Gastrocnemius medialis (tissue), 4 donors: ENCODE measurements around the gene RARA. TPM values are rescaled to one million over a fixed set of nuclear protein-coding genes. Genes with fewer than 3 reads are reported as not detected.

Source experiments
- ATAC-seq, 2 donors: fragments of 150-250 bp; one replicate each; pipeline ENCODE4 v1.9.1; 2016
- DNase-seq, 2 donors: peaks; one replicate each; pipeline ENCODE4 v3.0.0-alpha.2; 2019
- H3K27ac ChIP-seq, 4 donors: fragments of 200-600 bp; sonication (generic); 1 replicate in 1 of 4; 2 replicates in 3 of 4; pipeline ENCODE4 v1.5.1; 2016 to 2018; ENCODE audit warnings: mild to moderate bottlenecking in 2 of 4, moderate library complexity in 1 of 4
- H3K27me3 ChIP-seq, 3 donors: fragments of 200-600 bp; sonication (generic) in 2 of 3; 1 replicate in 1 of 3; 2 replicates in 2 of 3; pipeline versions ENCODE4 v1.5.1 to v1.6.0; 2016 to 2019; ENCODE audit warnings: mild to moderate bottlenecking in 1 of 3, moderate library complexity in 1 of 3
- H3K36me3 ChIP-seq, 2 donors: fragments of 200-600 bp; sonication (generic) in 1 of 2; one replicate each; pipeline ENCODE4 v1.5.1; 2017 to 2018
- H3K4me1 ChIP-seq, 2 donors: fragments of 200-600 bp; sonication (generic) in 1 of 2; one replicate each; pipeline ENCODE4 v1.5.1; 2016 to 2017; ENCODE audit warnings: mild to moderate bottlenecking in 2 of 2
- H3K4me3 ChIP-seq, 4 donors: fragments of 200-600 bp; sonication (generic) in 3 of 4; 1 replicate in 1 of 4; 2 replicates in 3 of 4; pipeline ENCODE4 v1.5.1; 2016 to 2019; ENCODE audit warnings: mild to moderate bottlenecking in 2 of 4
- H3K9me3 ChIP-seq, 3 donors: fragments of 200-600 bp; sonication (generic) in 2 of 3; 1 replicate in 1 of 3; 2 replicates in 2 of 3; pipeline ENCODE4 v1.5.1; 2016 to 2019
- POLR2A ChIP-seq, 2 donors: fragments of 450-650 bp; IDR thresholded peaks; one replicate each; pipeline ENCODE4 v1.6.1; 2017; ENCODE audit warnings: antibody characterized with exemption in 2 of 2, mild to moderate bottlenecking in 2 of 2, moderate library complexity in 2 of 2
- in situ Hi-C, 4 donors: fragments of 200-750 bp; cut with MboI; loops; one replicate each; pipeline versions ENCODE4 v1.15.0 to v1.8.0; 2017; ENCODE audit warnings: low sequenced_read_pairs in 4 of 4
- intact Hi-C: fragments of 100-400 bp; cut with DNase I; formaldehyde crosslinking; loops from one replicate; pipeline ENCODE4 v1.15.1; 2023; ENCODE audit warnings: low total_unique reads
- total RNA-seq, 4 donors: library from RNA; depleted of rRNA; stranded (reverse); fragments of >200 nt; gene quantifications; one replicate each; pipeline versions ENCODE4 v1.1.0 to v1.2.3, GENCODE V29; 2016
- TF ChIP-seq, protein P1 (sequence below), 5 experiments: fragments of 450-650 bp in 3 of 5; fragments of 200-600 bp in 2 of 5; sonication (generic) in 2 of 5; IDR thresholded peaks in 4 of 5; conservative IDR thresholded peaks in 1 of 5; 1 replicate in 4 of 5; 2 replicates in 1 of 5; pipeline ENCODE4 v1.5.1; 2016 to 2019; ENCODE audit warnings: antibody characterized with exemption in 5 of 5, mild to moderate bottlenecking in 3 of 5, moderate library complexity in 3 of 5

RARA gene
- total RNA-seq, 4 donors from 2014 or later: 20.3 to 67.0 (median 48.4) TPM

DNA sequence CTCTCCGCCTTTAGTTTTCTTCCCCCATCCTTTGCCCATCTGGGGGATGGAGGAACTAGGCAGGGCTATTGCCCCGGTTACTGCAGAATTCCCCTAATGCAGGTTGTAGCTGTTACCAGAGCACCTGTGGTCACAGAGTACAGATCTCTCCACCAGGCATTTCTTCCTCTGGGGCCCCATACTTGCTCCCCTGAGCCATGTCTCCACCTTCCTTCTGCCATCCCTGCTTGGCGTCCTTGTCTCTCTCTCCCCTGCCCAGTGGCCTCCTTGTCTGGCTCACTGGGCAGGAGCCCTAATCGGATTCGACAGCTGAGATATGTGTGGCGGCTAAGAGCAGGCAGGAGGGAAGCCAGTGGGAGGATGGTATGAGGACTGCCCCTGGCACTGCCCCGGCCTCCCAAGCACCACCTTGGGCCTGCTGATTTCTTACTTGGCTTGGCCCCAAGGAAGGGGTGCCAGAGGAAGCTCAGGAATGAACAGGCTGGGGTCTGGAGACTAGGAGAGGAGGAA, 2.0 kb downstream of the RARA start:
- peak; percentile 13 to 29 for ATAC-seq
- Histone ChIP-seq H3K36me3 (no peaks in the 10 kb centered on the region), H3K9me3 (no peaks in the 10 kb centered on the region), H3K27ac (peak overlapping the region; percentile 95 to 100 (median 98)), H3K4me1 (peaks cover 88 to 90% of the 10 kb centered on the region in 2 donors), H3K27me3 (no peaks in the 10 kb centered on the region), H3K4me3 (no peak overlapping the region)
- in situ Hi-C loops: no loop called here
- TF ChIP-seq POLR2A (IDR thresholded peaks at IDR 0.05): no peak
- TF ChIP-seq, protein P1, sequence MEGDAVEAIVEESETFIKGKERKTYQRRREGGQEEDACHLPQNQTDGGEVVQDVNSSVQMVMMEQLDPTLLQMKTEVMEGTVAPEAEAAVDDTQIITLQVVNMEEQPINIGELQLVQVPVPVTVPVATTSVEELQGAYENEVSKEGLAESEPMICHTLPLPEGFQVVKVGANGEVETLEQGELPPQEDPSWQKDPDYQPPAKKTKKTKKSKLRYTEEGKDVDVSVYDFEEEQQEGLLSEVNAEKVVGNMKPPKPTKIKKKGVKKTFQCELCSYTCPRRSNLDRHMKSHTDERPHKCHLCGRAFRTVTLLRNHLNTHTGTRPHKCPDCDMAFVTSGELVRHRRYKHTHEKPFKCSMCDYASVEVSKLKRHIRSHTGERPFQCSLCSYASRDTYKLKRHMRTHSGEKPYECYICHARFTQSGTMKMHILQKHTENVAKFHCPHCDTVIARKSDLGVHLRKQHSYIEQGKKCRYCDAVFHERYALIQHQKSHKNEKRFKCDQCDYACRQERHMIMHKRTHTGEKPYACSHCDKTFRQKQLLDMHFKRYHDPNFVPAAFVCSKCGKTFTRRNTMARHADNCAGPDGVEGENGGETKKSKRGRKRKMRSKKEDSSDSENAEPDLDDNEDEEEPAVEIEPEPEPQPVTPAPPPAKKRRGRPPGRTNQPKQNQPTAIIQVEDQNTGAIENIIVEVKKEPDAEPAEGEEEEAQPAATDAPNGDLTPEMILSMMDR (IDR thresholded peaks at IDR 0.05 in 4 of 5, conservative IDR thresholded peaks at IDR 0.05 in 1 of 5): no peak
- peak in 1 of 2 donors; percentile 77 for DNase-seq
- intact Hi-C loops: loop anchor here (10.0 kb wide), 1 partner anchor 296 kb away; the partner anchor contains the start of gene CSF3

DNA sequence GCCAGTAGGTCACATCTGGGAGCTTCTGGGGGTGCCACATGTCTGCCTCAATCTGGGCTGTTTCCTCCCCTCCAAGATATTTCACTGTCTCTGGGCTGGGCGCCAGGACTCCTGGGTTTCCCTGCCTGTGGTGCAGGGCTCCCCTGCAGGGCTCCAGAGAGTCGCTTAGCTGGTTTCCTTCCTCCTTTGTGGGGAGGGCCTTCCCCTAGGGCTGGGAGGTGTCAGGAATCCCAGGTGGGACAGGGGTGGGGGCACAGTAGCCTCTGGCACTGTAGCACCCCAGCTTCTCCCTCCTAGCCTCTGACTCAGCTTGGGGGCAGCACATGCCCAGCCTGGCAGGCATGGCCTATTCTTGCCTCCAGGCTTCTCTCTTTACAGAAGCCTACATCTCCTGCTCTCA, 2.6 kb downstream of the RARA start:
- DNase-seq (peak in 1 of 2 donors; percentile 78), ATAC-seq (peak; percentile 50 to 60)
- peaks cover 95 to 97% of the 10 kb centered on the region in 2 donors for H3K4me1 ChIP-seq
- H3K9me3 ChIP-seq: no peaks in the 10 kb centered on the region
- intact Hi-C loops: loop anchor here (10.0 kb wide), 1 partner anchor 297 kb away; the partner anchor contains the start of gene CSF3
- in situ Hi-C loops: no loop called here
- no peaks in the 10 kb centered on the region for H3K27me3 ChIP-seq
- TF ChIP-seq, protein P1 (IDR thresholded peaks at IDR 0.05 in 4 of 5, conservative IDR thresholded peaks at IDR 0.05 in 1 of 5): peak in 2 of 5 experiments; percentile 5 to 7
- no peak for TF ChIP-seq POLR2A (IDR thresholded peaks at IDR 0.05)
- no peak overlapping the region for H3K4me3 ChIP-seq
- H3K36me3 ChIP-seq: no peaks in the 10 kb centered on the region
- H3K27ac ChIP-seq: peak overlapping the region; percentile 95 to 100 (median 98)

DNA sequence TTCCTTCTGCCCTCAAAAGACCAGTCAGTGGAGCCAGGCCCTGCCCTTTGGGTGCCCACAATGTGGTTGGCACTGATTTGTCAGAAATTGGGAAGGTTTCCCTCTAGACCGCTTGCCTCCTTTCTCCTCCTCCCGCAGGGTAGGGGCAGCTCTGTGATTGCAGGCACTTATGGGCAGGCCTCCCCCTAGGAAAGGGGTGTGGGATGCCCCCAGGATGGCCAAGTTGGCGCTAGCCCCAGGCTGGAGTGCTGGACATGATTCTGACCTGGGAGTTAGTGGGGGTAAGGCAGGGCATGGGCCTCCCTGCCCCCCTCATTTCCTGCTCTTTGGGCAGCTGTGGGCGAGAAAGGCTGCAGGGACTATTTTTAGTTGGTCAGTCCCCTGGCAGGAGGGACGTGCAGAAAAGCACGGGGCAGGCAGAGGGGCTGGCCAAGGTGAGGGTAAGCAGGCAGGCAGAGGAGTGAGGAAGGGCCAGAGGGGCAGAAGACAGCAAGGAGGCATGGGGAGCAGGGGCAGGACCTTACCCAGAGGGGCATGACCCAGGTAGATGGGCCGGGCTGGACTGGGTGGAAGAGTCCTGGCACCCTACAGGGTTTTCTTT, 3.3 kb downstream of the RARA start:
- no peaks in the 10 kb centered on the region for H3K9me3 ChIP-seq
- peak; percentile 84 to 85 for TF ChIP-seq POLR2A (IDR thresholded peaks at IDR 0.05)
- TF ChIP-seq, protein P1 (IDR thresholded peaks at IDR 0.05 in 4 of 5, conservative IDR thresholded peaks at IDR 0.05 in 1 of 5): peak in 2 of 5 experiments; percentile 6 to 8
- no peaks in the 10 kb centered on the region for H3K27me3 ChIP-seq
- DNase-seq (peak; percentile 85 to 94), ATAC-seq (peak; percentile 54 to 63)
- no peaks in the 10 kb centered on the region for H3K36me3 ChIP-seq
- H3K4me3 ChIP-seq: peak overlapping the region in 2 of 4 donors; percentile 2 to 18
- peaks cover 96 to 98% of the 10 kb centered on the region in 2 donors for H3K4me1 ChIP-seq
- H3K27ac ChIP-seq: peak overlapping the region; percentile 95 to 100 (median 98)
- in situ Hi-C loops: no loop called here
- intact Hi-C loops: loop anchor here (10.0 kb wide), 1 partner anchor 297 kb away; the partner anchor contains the start of gene CSF3

DNA sequence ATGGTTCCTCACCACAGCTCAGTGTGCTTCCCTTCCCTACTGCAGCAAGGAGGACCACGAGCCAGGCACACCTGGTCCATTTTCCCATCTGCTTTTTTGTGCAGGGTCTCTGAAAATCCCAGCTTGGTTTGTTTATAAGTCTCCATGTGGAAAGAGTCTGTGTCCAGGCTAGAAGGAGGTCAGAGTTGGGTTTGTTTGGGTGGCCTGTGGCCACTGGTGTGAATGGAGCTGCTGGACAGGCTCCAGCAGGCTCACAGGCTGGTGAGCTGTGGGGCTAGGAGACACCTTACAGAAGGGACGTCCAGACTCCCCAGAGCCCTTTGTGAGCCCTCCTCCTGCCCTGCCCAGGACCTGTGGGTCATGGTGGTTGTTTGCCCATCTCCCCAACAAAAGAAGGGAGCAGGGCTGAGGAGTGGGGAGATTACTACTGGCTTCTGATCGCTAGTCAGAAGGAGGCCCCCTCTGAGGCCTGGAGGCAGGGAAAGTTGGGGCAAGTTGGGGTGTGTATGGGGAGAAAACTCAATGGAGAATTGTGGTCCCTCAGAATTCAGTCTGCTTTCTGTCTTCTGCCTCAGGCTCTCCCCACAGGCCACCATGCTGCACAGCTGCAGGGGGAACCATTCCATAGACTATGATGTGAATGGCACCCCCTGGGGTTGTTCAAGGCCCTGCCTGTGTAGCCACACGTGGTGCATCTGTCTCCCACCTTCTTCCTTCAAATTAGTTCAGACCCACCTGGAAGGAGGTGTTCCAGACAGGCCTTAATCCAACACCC, 4.1 kb downstream of the RARA start:
- intact Hi-C loops: loop anchor here (10.0 kb wide), 1 partner anchor 298 kb away; the partner anchor contains the start of gene CSF3
- Histone ChIP-seq H3K27ac (peak overlapping the region; percentile 95 to 100 (median 98)), H3K4me3 (no peak overlapping the region), H3K36me3 (no peaks in the 10 kb centered on the region), H3K4me1 (peaks cover 93 to 96% of the 10 kb centered on the region in 2 donors), H3K27me3 (no peaks in the 10 kb centered on the region), H3K9me3 (no peaks in the 10 kb centered on the region)
- DNase-seq (peak in 1 of 2 donors; percentile 61), ATAC-seq (no peak)
- in situ Hi-C loops: no loop called here
- TF ChIP-seq POLR2A (IDR thresholded peaks at IDR 0.05): no peak
- TF ChIP-seq, protein P1 (IDR thresholded peaks at IDR 0.05 in 4 of 5, conservative IDR thresholded peaks at IDR 0.05 in 1 of 5): no peak
